Loucy (cell line): ENCODE results near the gene KLHL2.

Experiments used
- CTCF ChIP-seq: fragments of 200-600 bp; sonication (generic); conservative IDR thresholded peaks from 2 replicates; pipeline ENCODE4 v1.5.1; 2014; ENCODE audit warnings: mild to moderate bottlenecking, antibody characterized with exemption, low read length
- EZH2phosphoT487 ChIP-seq: fragments of 200-600 bp; IDR thresholded peaks from 2 replicates; pipeline ENCODE4 v1.6.1; 2018; ENCODE audit warnings: antibody characterized with exemption, mild to moderate bottlenecking, moderate library complexity, borderline replicate concordance

- TF ChIP-seq CTCF (no peak), EZH2phosphoT487 (no peak)
Measured at GRCh38 chr4:165369522-165369921, 162.2 kb downstream of the KLHL2 start.
